HEK293 (cell line): Measurements from ENCODE around the gene NTNG1.

ENCODE experiments used
- CTCF ChIA-PET: fragments of 350-600 bp; formaldehyde crosslinking; extraction: SDS; loops from one replicate; lab custom pipeline; 2021; ENCODE audit warnings: antibody characterized with exemption; lab: Yijun Ruan, JAX
- POLR2A ChIA-PET: fragments of 300-600 bp; formaldehyde crosslinking; extraction: SDS; loops from one replicate; lab custom pipeline; 2020; ENCODE audit warnings: antibody characterized with exemption, inconsistent platforms; lab: Yijun Ruan, JAX
- H3K27ac ChIP-seq: fragments of 200-500 bp; sonication (Bioruptor generic); 2 replicates; pipeline ENCODE4 v1.5.1; 2014; ENCODE audit warnings: low read depth, low read length, control low read depth, inconsistent platforms; ENCODE audit errors: extremely low read depth
- H3K36me3 ChIP-seq, 2 experiments: fragments of 200-500 bp in 1 of 2; sonication (Bioruptor generic) in 1 of 2; 1 replicate in 1 of 2; 2 replicates in 1 of 2; pipeline ENCODE4 v1.5.1; 2014 to 2017; ENCODE audit warnings: inconsistent platforms in 2 of 2, low read length in 2 of 2; ENCODE audit not compliant: control insufficient read depth in 2 of 2, insufficient read depth in 1 of 2
- H3K4me1 ChIP-seq: fragments of 200-500 bp; sonication (Bioruptor generic); 2 replicates; pipeline ENCODE4 v1.5.1; 2014; ENCODE audit warnings: mild to moderate bottlenecking, low read length, inconsistent platforms; ENCODE audit not compliant: control insufficient read depth, insufficient read depth
- H3K4me3 ChIP-seq: 2 replicates; pipeline ENCODE4 v1.5.1; 2011; ENCODE audit warnings: low read depth, mild to moderate bottlenecking, control low read depth, low read length, moderate library complexity
- H3K9me3 ChIP-seq: fragments of 200-500 bp; sonication (Bioruptor generic); 2 replicates; pipeline ENCODE4 v1.5.1; 2014; ENCODE audit warnings: low read depth, low read length, inconsistent platforms; ENCODE audit not compliant: control insufficient read depth, insufficient read depth
- MEIS1 ChIP-seq: sonication (generic); formaldehyde crosslinking; IDR thresholded peaks from 2 replicates; pipeline ENCODE4 v1.8.1; 2022; ENCODE audit warnings: missing genetic modification reagents, mild to moderate bottlenecking, borderline replicate concordance
- SALL2 ChIP-seq: fragments of 450-650 bp; formaldehyde crosslinking; IDR thresholded peaks from 2 replicates; pipeline ENCODE4 v1.5.0; 2017; ENCODE audit warnings: missing biosample characterization, mild to moderate bottlenecking, missing genetic modification characterization, borderline replicate concordance
- SETDB1 ChIP-seq: IDR thresholded peaks from one replicate; pipeline ENCODE4 v1.6.1; 2017; ENCODE audit warnings: mild to moderate bottlenecking, low read length, moderate library complexity, mixed read lengths; ENCODE audit not compliant: insufficient read length
- TCF7L2 ChIP-seq: IDR thresholded peaks from 2 replicates; pipeline ENCODE4 v1.6.1; 2011; ENCODE audit warnings: low read depth, mild to moderate bottlenecking, inconsistent platforms, low read length, moderate library complexity, borderline replicate concordance
- TRIM28 ChIP-seq: IDR thresholded peaks from 2 replicates; pipeline ENCODE4 v1.6.1; 2011; ENCODE audit warnings: low read length, control low read depth, borderline replicate concordance
- YY1 ChIP-seq: fragments of 450-650 bp; formaldehyde crosslinking; IDR thresholded peaks from 2 replicates; pipeline ENCODE4 v1.5.1; 2018; ENCODE audit warnings: missing biosample characterization, missing genetic modification characterization
- ZFHX2 ChIP-seq: fragments of 450-650 bp; formaldehyde crosslinking; conservative IDR thresholded peaks from 2 replicates; pipeline ENCODE4 v1.5.1; 2016; ENCODE audit warnings: missing biosample characterization, missing genetic modification characterization
- ZNF184 ChIP-seq: fragments of 450-650 bp; IDR thresholded peaks from 2 replicates; pipeline ENCODE4 v1.5.1; 2018; ENCODE audit warnings: missing biosample characterization, mild to moderate bottlenecking, missing genetic modification characterization
- ZNF214 ChIP-seq: fragments of 450-650 bp; formaldehyde crosslinking; IDR thresholded peaks from 2 replicates; pipeline ENCODE4 v1.5.1; 2017; ENCODE audit warnings: missing biosample characterization, mild to moderate bottlenecking, missing genetic modification characterization, borderline replicate concordance
- ZNF391 ChIP-seq: fragments of 450-650 bp; formaldehyde crosslinking; IDR thresholded peaks from 2 replicates; pipeline ENCODE4 v1.5.1; 2016; ENCODE audit warnings: low read depth, missing biosample characterization, missing genetic modification characterization, borderline replicate concordance
- ZNF521 ChIP-seq: fragments of 450-650 bp; formaldehyde crosslinking; IDR thresholded peaks from 2 replicates; pipeline ENCODE4 v1.5.1; 2017; ENCODE audit warnings: missing biosample characterization, mild to moderate bottlenecking, missing genetic modification characterization
- ZNF600 ChIP-seq: fragments of 450-650 bp; formaldehyde crosslinking; IDR thresholded peaks from 2 replicates; pipeline ENCODE4 v1.5.1; 2016; ENCODE audit warnings: missing biosample characterization, missing genetic modification characterization
- ZNF621 ChIP-seq: fragments of 450-650 bp; formaldehyde crosslinking; IDR thresholded peaks from 2 replicates; pipeline ENCODE4 v1.5.1; 2017; ENCODE audit warnings: missing biosample characterization, missing genetic modification characterization
- ZNF623 ChIP-seq: fragments of 450-650 bp; formaldehyde crosslinking; IDR thresholded peaks from 2 replicates; pipeline ENCODE4 v1.5.1; 2016; ENCODE audit warnings: missing biosample characterization, missing genetic modification characterization
- ZNF624 ChIP-seq: fragments of 450-650 bp; formaldehyde crosslinking; IDR thresholded peaks from 2 replicates; pipeline ENCODE4 v1.5.1; 2017; ENCODE audit warnings: missing biosample characterization, missing genetic modification characterization
- ZNF677 ChIP-seq: fragments of 450-650 bp; IDR thresholded peaks from 2 replicates; pipeline ENCODE4 v1.5.0; 2018; ENCODE audit warnings: missing biosample characterization, mild to moderate bottlenecking, missing genetic modification characterization, moderate library complexity
- ZSCAN16 ChIP-seq: fragments of 450-650 bp; formaldehyde crosslinking; IDR thresholded peaks from 2 replicates; pipeline ENCODE4 v1.5.1; 2016; ENCODE audit warnings: missing biosample characterization, missing genetic modification characterization
- TF ChIP-seq, protein P1 (sequence below): fragments of 450-650 bp; formaldehyde crosslinking; IDR thresholded peaks from 2 replicates; pipeline ENCODE4 v1.5.1; 2016; ENCODE audit warnings: missing biosample characterization, missing genetic modification characterization, low read depth
- TF ChIP-seq, protein P2 (sequence below): fragments of 450-650 bp; formaldehyde crosslinking; IDR thresholded peaks from 2 replicates; pipeline ENCODE4 v1.5.1; 2016; ENCODE audit warnings: missing biosample characterization, missing genetic modification characterization, low read depth
- TF ChIP-seq, protein P3 (sequence below): fragments of 450-650 bp; formaldehyde crosslinking; IDR thresholded peaks from 2 replicates; pipeline ENCODE4 v1.5.1; 2016; ENCODE audit warnings: missing biosample characterization, missing genetic modification characterization

Gene NTNG1

DNA sequence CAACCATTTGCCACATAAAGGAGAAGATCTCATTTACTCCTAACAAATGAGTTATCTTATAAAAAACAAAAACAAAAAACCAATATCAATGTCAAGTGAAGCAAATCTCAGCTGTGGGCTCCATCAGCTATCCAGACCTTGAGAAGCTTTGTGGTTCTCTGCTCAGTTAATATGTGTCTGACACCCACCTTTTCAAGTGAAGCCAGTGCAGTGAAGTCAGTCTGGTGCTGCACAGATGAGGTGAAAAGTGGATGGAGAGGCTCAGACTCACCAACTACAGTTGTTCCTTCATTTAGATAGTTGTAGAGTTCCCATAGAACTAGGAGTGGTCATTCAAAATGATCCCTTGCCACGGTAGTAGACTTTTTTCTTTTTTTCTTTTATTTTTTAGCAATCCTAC is 106.8 kb downstream of the NTNG1 start:
- H3K27ac ChIP-seq: no peak overlapping the region
- POLR2A ChIA-PET: no interaction called here
- no peaks in the 10 kb centered on the region for H3K9me3 ChIP-seq
- H3K4me3 ChIP-seq: no peak overlapping the region
- TF ChIP-seq MEIS1 (CRISPR knock-in tag) (no peak), ZNF184 (tag by site-specific recombination) (no peak), ZNF624 (tag by site-specific recombination) (no peak), ZNF600 (no peak), ZNF623 (tag by site-specific recombination) (no peak), ZFHX2 (tag by site-specific recombination) (no peak), YY1 (tag by site-specific recombination) (no peak), ZNF391 (no peak)
- TF ChIP-seq, protein P1, sequence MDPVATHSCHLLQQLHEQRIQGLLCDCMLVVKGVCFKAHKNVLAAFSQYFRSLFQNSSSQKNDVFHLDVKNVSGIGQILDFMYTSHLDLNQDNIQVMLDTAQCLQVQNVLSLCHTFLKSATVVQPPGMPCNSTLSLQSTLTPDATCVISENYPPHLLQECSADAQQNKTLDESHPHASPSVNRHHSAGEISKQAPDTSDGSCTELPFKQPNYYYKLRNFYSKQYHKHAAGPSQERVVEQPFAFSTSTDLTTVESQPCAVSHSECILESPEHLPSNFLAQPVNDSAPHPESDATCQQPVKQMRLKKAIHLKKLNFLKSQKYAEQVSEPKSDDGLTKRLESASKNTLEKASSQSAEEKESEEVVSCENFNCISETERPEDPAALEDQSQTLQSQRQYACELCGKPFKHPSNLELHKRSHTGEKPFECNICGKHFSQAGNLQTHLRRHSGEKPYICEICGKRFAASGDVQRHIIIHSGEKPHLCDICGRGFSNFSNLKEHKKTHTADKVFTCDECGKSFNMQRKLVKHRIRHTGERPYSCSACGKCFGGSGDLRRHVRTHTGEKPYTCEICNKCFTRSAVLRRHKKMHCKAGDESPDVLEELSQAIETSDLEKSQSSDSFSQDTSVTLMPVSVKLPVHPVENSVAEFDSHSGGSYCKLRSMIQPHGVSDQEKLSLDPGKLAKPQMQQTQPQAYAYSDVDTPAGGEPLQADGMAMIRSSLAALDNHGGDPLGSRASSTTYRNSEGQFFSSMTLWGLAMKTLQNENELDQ: no peak
- TF ChIP-seq, protein P2, sequence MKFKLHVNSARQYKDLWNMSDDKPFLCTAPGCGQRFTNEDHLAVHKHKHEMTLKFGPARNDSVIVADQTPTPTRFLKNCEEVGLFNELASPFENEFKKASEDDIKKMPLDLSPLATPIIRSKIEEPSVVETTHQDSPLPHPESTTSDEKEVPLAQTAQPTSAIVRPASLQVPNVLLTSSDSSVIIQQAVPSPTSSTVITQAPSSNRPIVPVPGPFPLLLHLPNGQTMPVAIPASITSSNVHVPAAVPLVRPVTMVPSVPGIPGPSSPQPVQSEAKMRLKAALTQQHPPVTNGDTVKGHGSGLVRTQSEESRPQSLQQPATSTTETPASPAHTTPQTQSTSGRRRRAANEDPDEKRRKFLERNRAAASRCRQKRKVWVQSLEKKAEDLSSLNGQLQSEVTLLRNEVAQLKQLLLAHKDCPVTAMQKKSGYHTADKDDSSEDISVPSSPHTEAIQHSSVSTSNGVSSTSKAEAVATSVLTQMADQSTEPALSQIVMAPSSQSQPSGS: no peak
- TF ChIP-seq, protein P3, sequence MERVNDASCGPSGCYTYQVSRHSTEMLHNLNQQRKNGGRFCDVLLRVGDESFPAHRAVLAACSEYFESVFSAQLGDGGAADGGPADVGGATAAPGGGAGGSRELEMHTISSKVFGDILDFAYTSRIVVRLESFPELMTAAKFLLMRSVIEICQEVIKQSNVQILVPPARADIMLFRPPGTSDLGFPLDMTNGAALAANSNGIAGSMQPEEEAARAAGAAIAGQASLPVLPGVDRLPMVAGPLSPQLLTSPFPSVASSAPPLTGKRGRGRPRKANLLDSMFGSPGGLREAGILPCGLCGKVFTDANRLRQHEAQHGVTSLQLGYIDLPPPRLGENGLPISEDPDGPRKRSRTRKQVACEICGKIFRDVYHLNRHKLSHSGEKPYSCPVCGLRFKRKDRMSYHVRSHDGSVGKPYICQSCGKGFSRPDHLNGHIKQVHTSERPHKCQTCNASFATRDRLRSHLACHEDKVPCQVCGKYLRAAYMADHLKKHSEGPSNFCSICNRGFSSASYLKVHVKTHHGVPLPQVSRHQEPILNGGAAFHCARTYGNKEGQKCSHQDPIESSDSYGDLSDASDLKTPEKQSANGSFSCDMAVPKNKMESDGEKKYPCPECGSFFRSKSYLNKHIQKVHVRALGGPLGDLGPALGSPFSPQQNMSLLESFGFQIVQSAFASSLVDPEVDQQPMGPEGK (tag by site-specific recombination): no peak
- H3K4me1 ChIP-seq: peaks cover 2% of the 10 kb centered on the region; the same call in 1 of the 2 replicates
- CTCF ChIA-PET: interaction anchor here (0.6 kb wide), 1 partner anchor 229 kb away, joined by 4 read pairs; no protein-coding TSS in a partner anchor
- no peaks in the 10 kb centered on the region for H3K36me3 ChIP-seq

DNA sequence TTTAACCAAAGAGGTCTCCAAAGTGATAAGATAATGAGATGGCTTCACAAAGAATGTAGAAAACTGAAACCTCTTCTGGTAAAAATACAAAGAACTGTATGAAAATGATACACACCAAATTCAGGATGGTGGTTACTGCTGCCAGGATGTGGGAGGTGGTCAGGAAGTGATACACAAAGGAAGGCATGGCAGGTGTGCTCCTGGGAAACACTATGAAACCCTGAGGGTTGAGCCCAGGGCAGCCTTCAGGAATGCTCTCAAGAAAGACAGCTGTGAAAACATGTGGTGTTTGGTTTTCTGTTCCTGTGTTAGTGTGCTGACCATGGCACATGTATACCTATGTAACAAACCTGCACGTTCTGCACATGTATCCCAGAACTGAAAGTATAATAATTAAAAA is 109.3 kb downstream of the NTNG1 start:
- POLR2A ChIA-PET: no interaction called here
- H3K4me1 ChIP-seq: no peaks in the 10 kb centered on the region
- TF ChIP-seq ZNF214: no peak
- TF ChIP-seq ZNF391: no peak
- H3K36me3 ChIP-seq: no peaks in the 10 kb centered on the region
- no peaks in the 10 kb centered on the region for H3K9me3 ChIP-seq
- CTCF ChIA-PET: no interaction called here
- no peak overlapping the region for H3K27ac ChIP-seq
- H3K4me3 ChIP-seq: no peak overlapping the region

DNA sequence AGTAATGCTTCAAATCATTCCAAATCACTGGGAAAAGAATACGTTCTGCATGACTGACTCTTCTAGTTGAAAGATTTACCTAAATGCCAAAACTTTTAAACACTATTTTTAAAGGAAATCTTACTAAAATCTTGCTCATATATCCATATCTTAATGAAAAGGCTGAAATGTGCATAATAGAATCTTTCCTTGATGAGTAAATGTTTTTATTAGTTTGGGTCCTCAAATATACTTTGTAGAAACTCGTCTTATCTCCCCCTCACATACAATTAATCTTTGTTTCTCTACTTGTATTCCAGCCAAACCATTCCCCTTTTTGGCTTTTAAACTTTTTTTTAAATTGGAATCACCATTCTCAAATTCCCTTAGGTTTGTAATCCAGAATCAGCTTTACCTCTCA is 110.2 kb downstream of the NTNG1 start:
- no peaks in the 10 kb centered on the region for H3K4me1 ChIP-seq
- ChIA-PET CTCF (no interaction called here), POLR2A (no interaction called here)
- H3K27ac ChIP-seq: no peak overlapping the region
- TF ChIP-seq ZNF521 (no peak), TRIM28 (no peak), ZNF214 (no peak)
- H3K36me3 ChIP-seq: no peaks in the 10 kb centered on the region
- no peak overlapping the region for H3K4me3 ChIP-seq
- H3K9me3 ChIP-seq: no peaks in the 10 kb centered on the region

DNA sequence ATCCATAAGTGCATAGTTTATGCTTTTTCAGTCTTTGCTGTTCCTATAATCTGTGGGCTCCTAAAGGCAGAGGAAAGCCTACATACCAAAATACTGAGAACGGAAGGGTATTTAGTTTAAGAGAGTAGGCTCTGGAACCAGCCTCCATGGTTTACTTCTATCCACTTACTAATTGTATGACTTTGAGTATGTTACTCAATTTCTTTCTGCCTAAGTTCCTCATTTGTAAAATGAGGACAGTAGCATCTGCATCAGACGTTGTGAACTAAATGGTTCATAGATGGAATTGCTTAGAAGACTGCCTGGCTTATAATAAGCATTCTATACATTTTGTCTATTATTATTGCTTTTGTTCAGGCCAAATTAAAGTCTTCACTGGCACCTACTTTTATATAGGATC is 111.0 kb downstream of the NTNG1 start:
- ChIA-PET CTCF (no interaction called here), POLR2A (no interaction called here)
- Histone ChIP-seq H3K4me1 (no peaks in the 10 kb centered on the region), H3K4me3 (no peak overlapping the region), H3K27ac (no peak overlapping the region), H3K9me3 (no peaks in the 10 kb centered on the region), H3K36me3 (no peaks in the 10 kb centered on the region)
- no peak for TF ChIP-seq SALL2 (tag by site-specific recombination)
- no peak for TF ChIP-seq TCF7L2
- no peak for TF ChIP-seq ZNF621 (tag by site-specific recombination)
- TF ChIP-seq ZSCAN16 (tag by site-specific recombination): no peak
- no peak for TF ChIP-seq SETDB1
- no peak for TF ChIP-seq ZNF677 (tag by site-specific recombination)
